ENCODE results near the gene WDR90.

DNA sequence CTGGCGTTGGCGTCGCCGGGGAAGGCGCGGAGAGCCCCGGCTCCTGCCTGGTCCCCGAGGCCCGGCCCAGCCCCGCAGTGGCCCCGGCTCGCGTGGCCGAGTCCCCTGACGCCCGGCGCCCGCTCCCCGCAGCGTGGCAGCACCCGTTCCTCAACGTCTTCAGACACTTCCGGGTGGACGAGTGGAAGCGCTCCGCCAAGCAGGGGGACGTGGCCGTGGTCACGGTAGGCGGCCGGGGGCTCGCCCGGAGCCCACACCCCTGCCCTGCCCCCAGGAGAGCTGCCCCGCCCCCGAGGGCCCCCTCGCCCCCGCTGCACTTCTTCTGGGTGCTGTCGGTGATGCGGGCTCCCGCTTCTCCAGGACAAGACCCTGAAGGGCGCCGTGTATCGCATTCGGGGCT lies 466 bp downstream of the WDR90 start:
- TF ChIP-seq EZH2 (IDR thresholded peaks at IDR 0.05; ENCODE audit: insufficient read depth, poor library complexity, severe bottlenecking) = no peak
- TF ChIP-seq EZH2phosphoT487 (IDR thresholded peaks at IDR 0.05; ENCODE audit: insufficient read depth, low read depth) = no peak

Data from GM23248 (cell line).